WI38 (cell line): ENCODE results near the gene SLC45A1.

ENCODE experiments used
- H3K4me3 ChIP-seq: 2 replicates; pipeline ENCODE4 v1.5.1; 2011; ENCODE audit warnings: low read depth, mild to moderate bottlenecking, control low read depth, low read length
- CTCF ChIP-seq: IDR thresholded peaks from 2 replicates; pipeline ENCODE4 v1.5.1; 2012; ENCODE audit warnings: low read depth, mild to moderate bottlenecking, control low read depth, low read length

SLC45A1 gene

GRCh38 chr1:8360493-8361197, 42.7 kb downstream of the SLC45A1 start:
- no peak overlapping the region for H3K4me3 ChIP-seq
- no peak for TF ChIP-seq CTCF

DNA sequence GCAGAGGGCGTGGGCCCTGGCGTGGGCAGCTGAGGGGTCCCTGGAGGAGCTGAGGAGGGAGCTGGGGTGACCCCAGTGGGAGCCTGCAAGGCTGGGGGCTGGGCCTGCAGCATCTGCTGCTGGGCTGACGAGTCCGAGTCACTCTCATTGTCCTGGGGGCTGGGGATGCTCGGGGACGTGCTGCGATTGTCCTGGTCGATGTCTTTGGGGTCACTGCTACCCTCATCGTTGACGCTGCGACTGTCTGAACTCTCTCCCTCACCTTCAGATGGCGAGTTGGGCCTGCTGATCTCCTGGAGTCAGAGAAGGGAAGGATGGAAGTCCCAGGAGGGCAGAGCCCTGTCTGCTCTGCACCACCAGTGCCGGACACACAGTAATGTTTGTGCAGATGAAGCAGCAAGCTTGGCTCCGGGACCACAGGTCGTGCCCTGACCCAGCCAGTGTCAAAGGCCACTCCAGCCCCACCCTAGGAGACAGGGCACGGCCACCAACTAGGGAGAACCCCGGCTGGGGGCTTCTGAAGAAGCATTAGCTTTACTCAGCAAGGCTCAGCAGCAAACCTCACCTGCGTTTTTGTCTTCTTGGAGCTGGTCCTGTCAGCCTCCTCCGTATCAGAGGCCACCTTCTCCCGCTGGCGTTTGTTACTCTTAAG, 43.4 kb downstream of the SLC45A1 start:
- H3K4me3 ChIP-seq, result no peak overlapping the region
- no peak for TF ChIP-seq CTCF

GRCh38 chr1:8362701-8363101, 44.8 kb downstream of the SLC45A1 start:
- H3K4me3 ChIP-seq, result no peak overlapping the region

DNA sequence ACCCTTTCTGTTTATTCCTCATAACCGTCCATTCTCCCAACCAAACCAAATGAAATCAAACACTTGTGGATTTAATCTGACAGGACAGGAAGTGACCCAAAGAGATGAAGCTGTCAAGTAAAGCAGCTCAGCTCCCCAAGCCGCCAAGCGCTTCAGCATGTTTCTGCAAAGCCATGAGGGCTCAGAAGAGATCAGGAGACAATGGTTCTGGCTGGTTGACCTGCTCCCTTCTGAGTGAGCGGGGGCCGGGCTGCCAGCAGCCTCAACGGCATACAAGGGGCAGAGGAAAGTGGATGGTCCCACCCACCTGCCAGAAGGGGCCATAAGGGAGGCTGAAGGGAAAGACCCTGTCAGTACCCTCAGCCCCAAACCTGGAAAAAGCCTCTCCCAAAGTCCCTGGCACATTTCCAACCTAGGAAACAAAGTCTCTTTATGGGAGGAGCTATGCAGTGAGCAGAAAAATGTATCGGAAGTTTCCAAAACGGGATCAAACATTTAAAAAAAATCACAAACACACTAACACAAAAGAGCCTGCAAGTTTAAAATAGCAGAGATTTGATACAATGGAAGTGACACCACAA, 45.4 kb downstream of the SLC45A1 start:
- no peak for TF ChIP-seq CTCF

More at GRCh38 chr1:8362701-8363101, 44.8 kb downstream of the SLC45A1 start:
- TF ChIP-seq CTCF, result no peak

DNA sequence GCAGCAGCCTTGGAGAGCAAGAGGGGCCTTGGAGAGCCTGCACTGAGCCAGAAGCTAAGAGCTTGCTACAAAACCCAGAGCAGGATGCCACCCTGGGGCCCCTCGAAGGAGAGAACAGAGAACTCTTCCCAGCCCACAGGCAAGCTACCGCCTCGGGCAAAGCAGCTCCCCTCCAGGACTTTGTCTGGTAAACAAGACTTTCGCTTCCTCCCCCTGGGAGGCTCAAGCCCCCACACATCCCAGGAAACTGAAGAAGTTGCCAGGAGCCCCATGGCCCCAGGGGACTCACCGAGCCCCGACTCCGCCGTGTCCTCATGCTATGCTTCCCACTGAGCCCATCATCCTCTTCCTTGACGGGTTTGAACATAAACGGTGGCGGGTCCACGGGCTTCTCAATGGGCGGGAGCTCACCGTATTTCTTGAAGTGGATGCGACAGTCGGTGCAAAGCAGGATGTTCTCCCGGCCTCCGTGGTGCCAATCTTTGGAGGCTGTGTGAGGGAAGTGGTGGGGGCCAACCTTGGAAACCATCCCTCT, 45.9 kb downstream of the SLC45A1 start:
- no peak overlapping the region for H3K4me3 ChIP-seq
- no peak for TF ChIP-seq CTCF

More for the DNA sequence above, 45.4 kb downstream of the SLC45A1 start:
- no peak overlapping the region for H3K4me3 ChIP-seq

DNA sequence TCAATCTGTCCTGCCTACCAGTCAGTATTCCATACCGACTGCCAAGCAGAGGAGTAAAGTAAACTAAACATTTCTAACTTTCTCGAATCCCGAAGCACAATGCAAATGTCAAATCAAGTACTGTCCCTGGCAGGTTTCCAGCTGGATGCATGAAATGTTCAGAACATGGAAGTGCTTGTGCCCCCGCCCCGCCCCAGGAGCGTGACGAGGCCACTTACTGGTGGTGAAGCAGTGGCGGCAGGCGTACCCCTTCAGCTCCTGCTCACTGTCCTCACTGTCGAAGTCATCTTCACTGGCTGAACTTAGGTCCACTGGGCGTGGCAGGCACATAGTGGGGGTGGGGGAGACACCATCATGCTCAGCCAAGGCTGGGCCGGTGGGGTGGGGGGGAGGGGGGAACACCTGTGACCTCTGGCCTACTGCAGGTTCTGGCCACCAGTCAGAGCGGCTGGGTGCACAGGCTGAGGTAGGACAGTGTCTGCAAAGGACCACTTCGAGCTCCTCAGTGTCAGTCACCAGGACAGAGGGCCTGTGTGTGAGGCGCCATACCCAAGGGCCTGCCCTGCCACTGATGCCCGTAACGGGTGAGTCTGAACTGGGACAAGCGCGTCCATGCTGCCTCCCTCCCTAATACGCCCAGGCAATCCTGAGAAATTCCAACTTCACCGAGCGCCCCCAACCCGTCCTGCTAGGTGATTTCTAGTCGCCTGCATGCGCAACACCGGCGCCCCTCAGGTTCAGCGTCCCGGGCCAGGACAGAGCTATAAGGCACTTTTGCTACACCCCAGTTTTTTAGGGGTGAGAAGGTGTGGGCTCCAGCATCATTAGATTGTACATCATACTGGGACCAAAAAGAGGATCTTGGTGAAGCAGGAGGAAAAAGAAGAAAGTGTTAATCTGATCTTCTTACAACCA, 46.9 kb downstream of the SLC45A1 start:
- TF ChIP-seq CTCF, result no peak
- no peak overlapping the region for H3K4me3 ChIP-seq
